NK-92 treated with Interleukin-12 subunit alpha and Interleukin-12 subunit beta, amount 100 ng/mL, for 24 hours (cell line): ENCODE results near the gene TPST1.
"Not testable (repeated sequence)": the region's sequence is repeated elsewhere in the genome, so short reads cannot be mapped to it uniquely, and the experiment has no call there.

ENCODE experiments used
- DNase-seq: peaks from one replicate; lab custom pipeline; 2025; lab: John Stamatoyannopoulos, UW

Gene TPST1

GRCh38 chr7:66283003-66283920 is 78.1 kb downstream of the TPST1 start:
- no peak for DNase-seq

GRCh38 chr7:66296001-66296521 is 90.9 kb downstream of the TPST1 start:
- DNase-seq: no peak

- DNase-seq: no peak
These were observed 91.4 kb downstream of the TPST1 start for GRCh38 chr7:66296557-66296956.

DNA sequence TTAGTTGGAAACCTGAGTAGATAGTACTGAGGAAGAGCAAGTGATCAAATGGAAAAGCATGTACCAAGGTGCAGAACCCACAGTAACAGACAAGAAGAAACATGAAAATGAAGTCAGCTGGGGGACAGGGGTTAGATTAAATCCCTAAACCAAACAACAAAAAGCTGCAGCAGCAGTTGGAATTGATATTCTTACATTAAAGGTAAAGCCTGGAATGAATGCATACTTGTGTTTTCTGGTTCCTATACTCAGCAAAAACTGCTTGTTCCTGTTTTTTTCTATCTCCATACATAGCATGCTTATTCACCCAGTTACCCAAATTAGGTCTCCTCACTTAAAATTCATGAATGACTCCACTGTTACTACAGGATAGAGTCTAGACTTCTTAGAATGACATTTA is 92.4 kb downstream of the TPST1 start:
- DNase-seq: no peak

DNA sequence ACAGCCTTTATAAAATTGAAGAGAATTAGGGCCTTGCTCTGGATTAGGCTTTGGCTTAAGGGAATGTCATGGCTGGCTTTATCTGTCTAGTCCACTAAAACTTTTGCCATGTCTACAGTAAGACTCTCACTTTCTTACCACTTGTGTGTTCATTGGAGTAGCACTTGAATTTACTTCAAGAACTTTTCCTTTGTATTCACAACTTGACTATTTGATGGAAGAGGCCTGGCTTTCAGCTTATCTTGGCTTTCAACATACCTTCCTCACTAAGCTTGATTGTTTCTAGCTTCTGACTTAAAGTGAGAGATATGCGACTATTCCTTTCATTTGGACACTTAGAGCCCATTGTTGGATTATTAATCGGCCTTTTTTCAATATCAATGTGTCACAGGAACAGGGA is 96.1 kb downstream of the TPST1 start:
- no peak for DNase-seq

DNA sequence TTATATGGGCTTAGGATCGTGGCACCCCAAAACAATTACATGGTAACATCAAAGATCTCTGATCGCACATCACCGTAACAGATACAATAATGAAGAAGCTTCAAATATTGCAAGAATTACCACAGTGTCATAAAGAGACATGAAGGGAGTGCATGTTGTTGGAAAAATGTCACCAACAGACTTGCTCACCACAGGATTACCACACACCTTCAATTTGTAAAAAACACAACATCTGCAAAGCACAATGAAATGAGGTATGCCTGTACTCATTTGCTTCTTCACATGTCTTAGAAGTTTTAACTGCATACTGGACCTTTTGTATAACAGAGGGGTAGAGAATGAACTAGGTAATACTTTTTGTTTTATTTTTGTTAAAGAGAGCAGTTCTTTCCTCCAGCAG is 96.6 kb downstream of the TPST1 start:
- DNase-seq: no peak

DNA sequence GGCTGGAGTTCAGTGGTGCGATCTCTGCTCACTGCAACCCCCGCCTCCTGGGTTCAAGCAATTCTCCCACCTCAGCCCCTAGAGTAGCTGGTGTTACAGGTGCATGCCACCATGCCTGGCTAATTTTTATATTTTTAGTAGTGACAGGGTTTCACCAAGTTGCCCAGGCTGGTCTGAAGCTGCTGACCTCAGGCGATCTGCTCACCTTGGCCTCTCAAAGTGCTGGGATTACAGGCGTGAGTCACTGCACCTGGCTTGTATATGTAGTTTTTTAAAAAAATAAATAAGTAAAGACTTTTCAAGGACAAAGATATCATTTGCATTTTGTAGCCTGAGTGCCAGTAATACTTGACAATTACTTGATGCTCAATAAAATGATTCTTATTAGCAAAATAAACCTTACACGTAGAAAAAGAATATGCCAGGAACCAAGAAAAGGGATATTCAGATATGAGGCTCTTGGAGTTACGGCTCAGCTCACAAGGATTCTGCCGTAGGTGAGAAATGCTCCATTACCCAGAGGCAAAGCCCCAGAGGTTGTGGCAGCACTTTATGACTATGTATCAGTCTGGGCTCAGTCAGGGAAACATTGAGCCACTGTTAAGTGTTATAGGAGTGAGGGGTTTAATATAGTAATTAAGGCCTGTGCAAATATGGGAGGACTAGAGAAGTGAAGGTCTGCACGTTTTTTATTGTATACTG is 98.5 kb downstream of the TPST1 start:
- no peak for DNase-seq

DNA sequence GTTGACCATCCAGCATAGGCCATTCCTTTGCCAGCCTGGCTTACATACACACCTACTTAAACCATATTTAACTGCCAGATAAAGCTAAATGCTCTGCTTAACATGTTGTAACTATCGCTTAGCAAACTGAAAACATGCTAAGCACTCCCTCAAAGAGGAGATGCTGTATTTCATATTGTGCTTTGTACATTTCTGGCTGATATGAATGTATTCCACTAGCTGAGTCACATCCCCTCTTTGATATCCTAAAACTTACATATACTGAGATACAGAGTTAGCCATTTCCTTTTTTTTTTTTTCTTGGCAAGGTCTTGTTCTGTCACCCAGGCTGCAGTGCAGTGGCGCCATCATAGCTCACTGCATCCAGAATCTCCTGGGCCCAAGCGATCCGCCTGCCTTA is 99.4 kb downstream of the TPST1 start:
- DNase-seq: no peak

DNA sequence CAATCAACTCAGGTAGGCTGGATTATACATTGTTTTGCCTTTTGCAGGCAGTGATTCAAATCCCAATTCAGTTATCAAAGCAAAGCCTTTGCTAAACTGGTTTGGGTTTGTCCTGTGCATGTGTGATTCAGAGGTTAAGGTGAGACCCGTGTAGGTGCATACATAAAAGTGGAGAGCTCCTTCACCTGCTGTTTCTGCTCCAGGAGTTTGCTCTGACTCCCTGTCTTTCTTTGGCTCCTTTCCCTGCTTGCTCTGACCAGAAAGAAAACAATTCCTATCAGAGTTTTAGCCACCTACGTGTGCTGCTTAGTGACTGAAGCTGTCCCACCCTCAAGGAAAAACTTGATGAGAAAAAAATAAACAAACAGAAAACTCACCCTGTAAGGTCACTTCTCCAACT is 101.1 kb downstream of the TPST1 start:
- no peak for DNase-seq

DNA sequence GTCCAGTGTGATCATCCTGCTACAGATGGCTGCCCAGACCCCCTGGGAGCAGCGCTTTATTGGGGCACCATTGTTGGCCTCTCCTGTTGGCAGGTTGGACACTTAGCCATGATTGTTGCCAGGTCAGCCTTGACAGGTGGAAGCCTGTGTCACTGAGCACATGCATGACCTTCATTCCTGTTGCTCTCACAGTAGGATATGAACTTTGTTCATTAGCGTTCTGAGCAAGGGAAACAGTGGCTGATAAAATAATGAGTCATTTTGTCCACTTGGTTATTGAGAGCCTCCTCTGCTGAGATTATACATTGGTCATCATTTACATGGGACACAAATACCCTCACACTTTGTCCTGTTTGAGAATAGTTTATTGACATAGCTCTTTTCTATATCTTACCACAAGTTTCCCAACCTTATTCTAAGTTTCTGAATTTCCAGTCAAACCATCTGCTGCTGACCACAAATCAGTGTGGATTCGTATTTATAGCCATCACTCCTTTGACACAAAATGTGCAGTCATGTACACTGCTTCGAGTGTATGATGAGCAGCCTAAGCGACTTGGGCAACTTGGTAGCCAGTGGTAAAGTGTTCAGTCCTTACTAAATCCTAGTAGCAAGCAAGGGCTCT is 102.6 kb downstream of the TPST1 start:
- no peak for DNase-seq

GRCh38 chr7:66308411-66308810 is 103.3 kb downstream of the TPST1 start:
- DNase-seq: no peak

GRCh38 chr7:66310620-66311019 is 105.5 kb downstream of the TPST1 start:
- DNase-seq: no peak

DNA sequence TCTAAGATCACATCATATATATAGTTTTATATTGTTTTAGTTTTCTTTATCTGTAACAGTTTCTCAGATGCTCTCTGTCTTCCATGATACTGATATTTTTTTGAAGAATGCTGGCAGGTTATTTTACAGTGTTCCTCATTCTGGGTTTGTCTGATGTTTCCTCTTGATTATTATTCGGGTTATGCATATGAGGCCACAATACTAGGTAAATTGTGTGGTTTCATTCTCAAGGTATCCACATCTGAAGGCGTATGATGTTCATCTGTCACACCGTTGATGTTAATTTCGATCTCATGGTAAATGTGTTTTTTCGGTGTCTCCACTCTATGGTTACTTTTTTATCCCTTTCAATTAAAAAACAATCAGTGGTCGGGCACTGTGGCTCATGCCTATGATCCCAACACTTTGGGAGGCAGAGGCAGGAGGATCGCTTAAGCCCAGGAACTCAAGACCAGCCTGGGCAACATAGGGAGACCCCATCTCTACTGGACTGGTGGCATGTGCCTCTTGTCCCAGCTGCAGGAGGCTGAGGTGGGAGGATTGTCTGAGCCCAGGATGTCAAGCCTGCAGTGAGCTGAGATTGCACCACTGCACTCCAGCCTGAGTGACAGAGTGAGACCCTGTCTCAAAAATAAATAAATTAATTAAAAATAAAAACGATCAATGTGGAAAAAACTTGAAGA is 108.9 kb downstream of the TPST1 start:
- no peak for DNase-seq

DNA sequence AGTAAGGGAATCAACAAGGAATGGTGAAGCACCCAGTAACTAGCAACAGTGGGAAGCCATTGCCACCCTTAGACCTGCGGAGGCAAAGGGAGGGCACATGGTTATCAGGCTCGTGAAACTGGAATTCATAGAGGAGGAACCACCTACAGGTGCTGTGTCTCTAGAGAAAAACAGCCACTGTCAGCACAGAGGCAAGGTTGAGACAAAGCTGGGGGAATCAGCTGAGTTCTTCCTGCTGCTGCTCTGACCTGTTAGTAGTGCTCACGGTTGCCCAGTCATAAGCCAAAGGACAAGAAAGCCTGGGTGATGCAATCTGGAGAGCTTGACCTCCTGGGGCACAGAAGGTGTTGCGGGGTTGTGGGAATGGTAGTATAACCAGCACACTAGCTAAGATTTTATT is 110.1 kb downstream of the TPST1 start:
- DNase-seq: no peak

GRCh38 chr7:66319407-66319979 is 114.4 kb downstream of the TPST1 start:
- DNase-seq: no peak

DNA sequence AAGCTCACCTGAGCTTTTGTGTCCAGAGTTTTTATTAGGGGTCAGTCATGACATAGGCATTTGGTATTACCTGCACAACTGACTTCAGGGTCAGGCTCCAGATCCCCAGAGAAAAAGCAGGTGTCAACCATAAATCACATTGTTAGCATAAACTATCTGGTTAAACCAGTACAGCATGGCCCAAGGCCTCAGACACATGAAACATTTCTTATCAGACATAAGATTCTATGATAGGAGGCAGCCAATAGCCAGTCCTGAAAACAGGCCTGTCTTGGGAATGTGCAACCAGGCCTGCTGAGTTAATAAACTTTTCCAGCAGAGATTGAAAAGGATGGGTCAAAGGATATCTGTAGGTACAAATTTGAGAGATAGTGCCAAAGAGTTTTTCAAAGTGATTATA is 116.1 kb downstream of the TPST1 start:
- DNase-seq: no peak

DNA sequence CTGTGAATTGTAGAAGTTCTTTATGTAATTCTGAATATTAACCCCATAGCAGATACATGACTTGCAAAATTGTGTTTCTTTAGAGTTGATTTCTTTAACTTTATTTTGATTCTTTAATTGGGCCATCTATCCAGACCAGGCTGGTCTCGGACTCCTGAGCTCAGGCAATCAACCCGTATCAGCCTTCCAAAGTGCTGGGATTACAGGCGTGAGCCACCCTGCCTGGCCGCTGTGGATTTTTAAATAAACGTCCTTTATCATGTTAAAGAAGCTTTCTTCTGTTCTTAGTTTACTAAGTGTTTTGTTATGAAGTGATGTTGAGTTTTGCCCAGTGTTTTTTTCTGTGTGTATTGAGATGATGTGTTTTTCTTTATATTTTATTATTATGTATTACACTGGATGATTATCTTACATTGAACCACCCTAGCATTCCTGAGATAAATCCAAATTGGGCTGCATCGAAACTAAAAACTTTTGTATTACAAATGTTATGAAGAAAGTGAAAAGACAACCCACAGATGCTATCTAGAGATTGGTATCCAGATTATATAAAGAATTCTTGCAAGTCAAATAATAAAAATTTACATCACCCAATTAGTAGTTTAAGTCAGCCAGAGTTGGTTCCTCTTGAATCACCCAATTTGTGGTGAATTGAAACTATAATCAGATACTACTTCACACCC is 118.1 kb downstream of the TPST1 start:
- DNase-seq: no peak

- DNase-seq: not testable (repeated sequence)
These were observed 119.9 kb downstream of the TPST1 start for GRCh38 chr7:66324985-66325384.

- no peak for DNase-seq
These were observed 121.5 kb downstream of the TPST1 start for GRCh38 chr7:66326501-66327215.

- DNase-seq: no peak
These were observed 125.8 kb downstream of the TPST1 start for GRCh38 chr7:66330961-66331360.

DNA sequence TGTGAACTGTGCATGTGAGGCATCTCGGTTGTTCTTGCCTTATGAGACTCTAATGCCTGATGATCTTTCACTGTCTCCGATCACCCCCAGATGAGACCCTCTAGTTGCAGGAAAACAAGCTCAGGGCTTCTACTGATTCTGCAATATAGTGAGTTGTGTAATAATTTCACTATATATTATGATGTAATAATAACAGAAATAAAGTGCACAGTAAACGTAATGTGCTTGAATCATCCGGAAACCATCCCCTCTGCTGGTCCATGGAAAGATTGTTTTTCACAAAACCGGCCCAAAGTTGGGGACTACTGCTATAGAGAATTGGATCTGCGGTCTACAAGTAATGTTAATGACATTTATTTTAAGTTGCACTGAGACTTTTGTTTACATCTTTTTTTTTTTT is 126.7 kb downstream of the TPST1 start:
- DNase-seq: no peak
